GM12878 (cell line): Measurements from ENCODE around the gene CNDP1. TPM values are rescaled to one million over a fixed set of nuclear protein-coding genes. Genes with fewer than 3 reads are reported as not detected.

ENCODE experiments used
- ATAC-seq: fragments of 200-7000 bp; cut with Tn5 transposase; 3 replicates; pipeline ENCODE4 v1.9.1; 2020; ENCODE audit warnings: mild to moderate bottlenecking, moderate library complexity
- BruUV-seq: library from RNA; stranded (reverse); fragments of 400-500 nt; replicated peaks from 2 replicates; lab custom pipeline; 2021; lab: Mats Ljungman, UMichigan
- CTCF ChIA-PET: fragments of 300-600 bp; sonication (Branson Sonifier 250); formaldehyde crosslinking; extraction: SDS; loops from one replicate; lab custom pipeline; 2021; ENCODE audit warnings: inconsistent platforms; lab: Yijun Ruan, JAX
- POLR2A ChIA-PET: fragments of 350-600 bp; formaldehyde crosslinking; extraction: SDS; loops from one replicate; lab custom pipeline; 2021; ENCODE audit warnings: inconsistent platforms; lab: Charles Lee
- RAD21 ChIA-PET: fragments of 300-600 bp; sonication (Branson Sonifier 250); formaldehyde crosslinking; loops from one replicate; lab custom pipeline; 2023; ENCODE audit warnings: antibody characterized with exemption; ENCODE audit not compliant: unreplicated experiment; lab: Charles Lee
- SMC1A ChIA-PET: fragments of 300-600 bp; sonication (Branson Sonifier 250); formaldehyde crosslinking; loops from one replicate; lab custom pipeline; 2023; ENCODE audit not compliant: unreplicated experiment, uncharacterized antibody; lab: Charles Lee
- DNase-seq: peaks from one replicate; pipeline ENCODE4 v3.0.0-alpha.2; 2011; ENCODE audit warnings: low read depth, low spot score
- FAIRE-seq: peaks from 3 replicates; lab custom pipeline; 2011; peaks lifted over from hg19 to GRCh38; lab: Jason Lieb, UNC
- H2AFZ ChIP-seq: 2 replicates; pipeline ENCODE4 v1.6.0; 2011; ENCODE audit warnings: low read depth, low read length, control low read depth; ENCODE audit not compliant: control insufficient read depth
- H3K27ac ChIP-seq: 2 replicates; pipeline ENCODE4 v1.5.1; 2011; ENCODE audit warnings: control low read depth; ENCODE audit not compliant: control insufficient read depth, insufficient read depth
- H3K27me3 ChIP-seq, 2 experiments: replicated peaks in 1 of 2; 2 replicates each; pipeline versions ENCODE4 v1.6.0 to v1.6.1; 2011; ENCODE audit warnings: low read length in 1 of 2; ENCODE audit not compliant: control insufficient read depth in 2 of 2, insufficient read depth in 2 of 2
- H3K36me3 ChIP-seq, 2 experiments: 2 replicates each; pipeline ENCODE4 v1.5.1; 2011; ENCODE audit warnings: low read length in 1 of 2; ENCODE audit not compliant: control insufficient read depth in 2 of 2, insufficient read depth in 2 of 2
- H3K4me1 ChIP-seq: 2 replicates; pipeline ENCODE4 v1.6.1; 2011; ENCODE audit warnings: mild to moderate bottlenecking, low read length, moderate library complexity, mixed read lengths; ENCODE audit not compliant: control insufficient read depth, insufficient read depth
- H3K4me2 ChIP-seq: 2 replicates; pipeline ENCODE4 v1.6.0; 2011; ENCODE audit warnings: control low read depth; ENCODE audit not compliant: control insufficient read depth, insufficient read depth
- H3K4me3 ChIP-seq: fragments of 200-600 bp; sonication (generic); 2 replicates; pipeline ENCODE4 v1.5.1; 2016
- H3K79me2 ChIP-seq: 2 replicates; pipeline ENCODE4 v1.6.0; 2011; ENCODE audit warnings: low read length; ENCODE audit not compliant: control insufficient read depth, insufficient read depth
- H3K9ac ChIP-seq: 2 replicates; pipeline ENCODE4 v1.8.0; 2011; ENCODE audit warnings: low read length, control low read depth, mixed read lengths; ENCODE audit not compliant: control insufficient read depth, insufficient read depth
- H3K9me3 ChIP-seq: replicated peaks from 3 replicates; pipeline ENCODE4 v1.5.1; 2011; ENCODE audit warnings: mild to moderate bottlenecking, low read length; ENCODE audit not compliant: control insufficient read depth, insufficient read depth
- H4K20me1 ChIP-seq: 2 replicates; pipeline ENCODE4 v1.6.0; 2011; ENCODE audit not compliant: control insufficient read depth, insufficient read depth
- ASH2L ChIP-seq: fragments of 300-600, 200-600 bp; sonication (generic); IDR thresholded peaks from 2 replicates; pipeline ENCODE4 v1.6.1; 2017; ENCODE audit warnings: low read depth, mild to moderate bottlenecking, borderline replicate concordance
- CBFB ChIP-seq: IDR thresholded peaks from 2 replicates; pipeline ENCODE4 v1.6.1; 2016; ENCODE audit warnings: antibody characterized with exemption, low read depth
- E4F1 ChIP-seq: fragments of 450-650 bp; IDR thresholded peaks from 2 replicates; pipeline ENCODE4 v1.6.1; 2018; ENCODE audit warnings: borderline replicate concordance, mild to moderate bottlenecking; ENCODE audit not compliant: partially characterized antibody
- IRF3 ChIP-seq: fragments of 450-650 bp; IDR thresholded peaks from 2 replicates; pipeline ENCODE4 v1.6.1; 2014; ENCODE audit warnings: mild to moderate bottlenecking
- KDM1A ChIP-seq: fragments of 200-600 bp; sonication (generic); IDR thresholded peaks from 2 replicates; pipeline ENCODE4 v1.6.1; 2016; ENCODE audit warnings: borderline replicate concordance
- NFIC ChIP-seq: IDR thresholded peaks from 2 replicates; pipeline ENCODE4 v1.6.1; 2012; ENCODE audit warnings: low read depth, mild to moderate bottlenecking, inconsistent platforms, low read length, moderate library complexity
- NR2C2 ChIP-seq: IDR thresholded peaks from 2 replicates; pipeline ENCODE4 v1.6.1; 2011; ENCODE audit warnings: borderline replicate concordance, low read depth; ENCODE audit not compliant: control insufficient read depth, insufficient read length
- NR2F1 ChIP-seq: fragments of 450-650 bp; conservative IDR thresholded peaks from 2 replicates; pipeline ENCODE4 v1.6.1; 2017; ENCODE audit warnings: mild to moderate bottlenecking
- POLR2AphosphoS5 ChIP-seq: IDR thresholded peaks from 2 replicates; pipeline ENCODE4 v1.6.1; 2011; ENCODE audit warnings: mild to moderate bottlenecking, low read length, inconsistent platforms
- RBBP5 ChIP-seq: fragments of 200-600 bp; sonication (generic); conservative IDR thresholded peaks from 2 replicates; pipeline ENCODE4 v1.6.1; 2016
- USF2 ChIP-seq: IDR thresholded peaks from 2 replicates; pipeline ENCODE4 v1.6.1; 2011; ENCODE audit warnings: low read depth, low read length, improper control_type of control experiment, borderline replicate concordance
- ZNF207 ChIP-seq: fragments of 450-650 bp; IDR thresholded peaks from 2 replicates; pipeline ENCODE4 v1.6.1; 2014; ENCODE audit warnings: antibody characterized with exemption, mild to moderate bottlenecking, borderline replicate concordance
- WGBS: methylation state at CpG from one replicate; pipeline ENCODE4 v1.1.6; 2016; ENCODE audit warnings: low lambda C conversion rate; ENCODE audit not compliant: insufficient replicate concordance, insufficient coverage; ENCODE audit errors: missing lambda C conversion rate; 5-methylcytosine and 5-hydroxymethylcytosine counted together
- in situ Hi-C: fragments of 300-500 bp; cut with MboI; formaldehyde crosslinking; loops from 9 replicates; pipeline ENCODE4 v1.14.3; 2018; ENCODE audit warnings: mixed read lengths
- intact Hi-C: fragments of 100-400 bp; cut with micrococcal nuclease; formaldehyde crosslinking; loops from one replicate; pipeline ENCODE4 v1.14.2; 2022; ENCODE audit not compliant: unreplicated experiment
- polyA plus RNA-seq, 11 experiments: library from polyadenylated mRNA; depleted of rRNA in 4 of 11; unstranded in 6 of 11; stranded (reverse) in 5 of 11; fragments of >200 nt; fragmentation: Nextera tagmentation in 4 of 11; fragmentation: Illumina TruSeq in 1 of 11; extraction: Ambion mirVana in 4 of 11; extraction: Trizol in 1 of 11; gene quantifications; 1 replicate in 1 of 11; 2 replicates in 10 of 11; pipeline versions ENCODE4 v1.2.1 to v1.2.3, GENCODE V29; 2011 to 2016; ENCODE audit warnings: inconsistent platforms in 2 of 11, missing spikeins in 2 of 11, low read depth in 1 of 11
- total RNA-seq, 4 experiments: library from RNA; depleted of rRNA in 3 of 4; stranded (reverse); fragments of >200 nt in 3 of 4; fragmentation: Illumina TruSeq in 1 of 4; extraction: Trizol in 1 of 4; gene quantifications; 2 replicates each; pipeline versions ENCODE4 v1.2.1 to v1.2.3, GENCODE V29; 2013 to 2021

The CNDP1 gene
- total and polyA plus RNA-seq, 10 of the 15 experiments (the other 5 are each of a cell fraction or from before 2014, with no cell fraction given) = 0.04 to 0.05 TPM; not detected in 8

- TF ChIP-seq ZNF207 = no peak
- TF ChIP-seq KDM1A = no peak
- no peak for TF ChIP-seq POLR2AphosphoS5
- no peak for TF ChIP-seq NR2F1
- no peak for TF ChIP-seq NFIC
- no peak for TF ChIP-seq ASH2L
- TF ChIP-seq USF2 = no peak
- no peak for TF ChIP-seq CBFB
- no peak for TF ChIP-seq NR2C2
- no peak for TF ChIP-seq IRF3
- no peak for TF ChIP-seq E4F1
- TF ChIP-seq RBBP5 = no peak
- BruUV-seq = no TSS peak
- peaks cover 9% of the 10 kb centered on the region for H3K4me1 ChIP-seq
- H3K9me3 ChIP-seq = no peaks in the 10 kb centered on the region; the same call in 2 of the 3 replicates
- intact Hi-C loops = no loop called here
- ATAC-seq (no peak), DNase-seq (no peak), FAIRE-seq (no peak)
- H3K27me3 ChIP-seq = no peaks in the 10 kb centered on the region; a peak in 1 of 4 replicates
- H2AFZ ChIP-seq = no peak overlapping the region
- no peak overlapping the region for H3K9ac ChIP-seq
- ChIA-PET POLR2A (no interaction called here), RAD21 (interaction anchor here (1.2 kb wide), 1 partner anchor 58 kb away, joined by 4 read pairs; no protein-coding TSS in a partner anchor), SMC1A (no interaction called here), CTCF (no interaction called here)
- H3K27ac ChIP-seq = no peak overlapping the region
- no peak overlapping the region for H3K4me3 ChIP-seq
- no peaks in the 10 kb centered on the region for H4K20me1 ChIP-seq
- no peaks in the 10 kb centered on the region for H3K36me3 ChIP-seq
- H3K79me2 ChIP-seq = no peaks in the 10 kb centered on the region
- WGBS = 32% methylated on average over 9 of the region's 9 CpGs
- in situ Hi-C loops = no loop called here
- no peak overlapping the region for H3K4me2 ChIP-seq
These were observed 1.7 kb upstream of the CNDP1 start for GRCh38 chr18:74532511-74533025.
